Measurements from ENCODE around the gene TMEM256. TPM values are rescaled to one million over a fixed set of nuclear protein-coding genes. Genes with fewer than 3 reads are reported as not detected.

TMEM256 gene
- total and polyA plus RNA-seq, 2 of the 8 experiments (the other 6 are each of a cell fraction or from before 2014, with no cell fraction given) = 97.0 to 350 TPM

GRCh38 chr17:7439462-7440112, 35.7 kb upstream of the TMEM256 start, which contains the start of gene FGF11:
FGF11 (plus strand) TSS chr17:7439512; CDS start chr17:7439621, 109 bp downstream.
- H2BK5ac ChIP-seq (ENCODE audit: low read depth, low read length) = peak within 1 kb of the TSS; percentile 90
- FAIRE-seq (no peak), DNase-seq (ENCODE audit: low read depth in 1 of 2, low spot score in 2 of 2) (no peak)
- no peak within 1 kb of the TSS for H2BK15ac ChIP-seq (ENCODE audit: low read length)
- H3K27me3 ChIP-seq (replicated peaks in 1 of 4; ENCODE audit: control insufficient read depth in 3 of 4, extremely low read depth in 1 of 4, insufficient read depth in 3 of 4, low read length in 3 of 4) = peaks cover 2 to 19% (median 13%) of the 10 kb centered on the region in 4 experiments; a peak in 6 of 7 replicates
- H2BK20ac ChIP-seq (ENCODE audit: low read length) = peak within 1 kb of the TSS; percentile 9; the same call in 1 of the 2 replicates
- ChIA-PET CTCF (ENCODE audit: partially characterized antibody) (interaction anchor here (1.1 to 1.9 kb wide), 6 partner anchors 9 to 79 kb away, joined by 3 to 5 read pairs (median 3); partner anchors contain the start of gene TMEM256), POLR2A (ENCODE audit: partially characterized antibody) (interaction anchor here (0.5 to 15.5 kb wide), 20 partner anchors 9 to 205 kb away, joined by 3 to 339 read pairs (median 4); partner anchors contain the start of genes ACAP1, DVL2, NLGN2 and POLR2A)
- H3K27ac ChIP-seq (ENCODE audit: low read depth, low read length) = peak within 1 kb of the TSS; percentile 98
- H3K4ac ChIP-seq (replicated peaks; ENCODE audit: insufficient read length, low read depth, low read length) = peak within 1 kb of the TSS; percentile 58
- peaks cover 2 to 33% (median 16%) of the 10 kb centered on the region in 4 experiments for H3K4me1 ChIP-seq (replicated peaks in 1 of 4; ENCODE audit: control insufficient read depth in 3 of 4, insufficient read depth in 4 of 4, low read length in 3 of 4)
- H3K79me2 ChIP-seq (ENCODE audit: control insufficient read depth in 1 of 2, insufficient read depth in 2 of 2, low read length in 2 of 2) = no peaks in the 10 kb centered on the region
- peaks cover 31% of the 10 kb centered on the region for H3K23me2 ChIP-seq (ENCODE audit: low read depth, low read length)
- H2BK12ac ChIP-seq (ENCODE audit: low read depth, low read length) = peak within 1 kb of the TSS; percentile 80; the same call in 1 of the 2 replicates
- peak within 1 kb of the TSS; percentile 50 to 95 (median 92); a peak in 6 of 7 replicates for H3K9ac ChIP-seq (replicated peaks in 1 of 4; ENCODE audit: extremely low read depth in 1 of 4, low read depth in 3 of 4, low read length in 3 of 4)
- no peaks in the 10 kb centered on the region for H3K79me1 ChIP-seq (ENCODE audit: low read depth, low read length)
- no peak within 1 kb of the TSS for H3K23ac ChIP-seq (ENCODE audit: insufficient read length)
- H2AK5ac ChIP-seq (ENCODE audit: low read depth, low read length) = no peak within 1 kb of the TSS
- H3K9me3 ChIP-seq (ENCODE audit: insufficient read depth in 2 of 2, low read depth in 1 of 2, low read length in 1 of 2) = no peaks in the 10 kb centered on the region
- no peak within 1 kb of the TSS for H4K8ac ChIP-seq (ENCODE audit: extremely low read depth, insufficient read depth, low read length)
- H2BK120ac ChIP-seq (replicated peaks; ENCODE audit: low read depth, low read length) = peak within 1 kb of the TSS; percentile 57
- H3K14ac ChIP-seq (ENCODE audit: insufficient read length) = no peak within 1 kb of the TSS
- no peaks in the 10 kb centered on the region for H4K20me1 ChIP-seq (replicated peaks in 1 of 2; ENCODE audit: control insufficient read depth in 1 of 2, insufficient read depth in 2 of 2, low read length in 2 of 2)
- no peak within 1 kb of the TSS for H2AFZ ChIP-seq (ENCODE audit: low read length)
- H3K56ac ChIP-seq (replicated peaks; ENCODE audit: insufficient read length, low read depth, low read length) = peak within 1 kb of the TSS; percentile 77
- H3K4me2 ChIP-seq (ENCODE audit: insufficient read depth in 1 of 2, low read depth in 2 of 2, low read length in 2 of 2) = peak within 1 kb of the TSS; percentile 91
- WGBS, 2 experiments (ENCODE audit: extremely low coverage in 1 of 2, insufficient coverage in 1 of 2, insufficient read length in 1 of 2, insufficient replicate concordance in 2 of 2, low coverage in 1 of 2, low lambda C conversion rate in 2 of 2, missing lambda C conversion rate in 1 of 2) = 3% methylated on average over 15 of the region's 50 CpGs; no CpG with 5 or more reads in 1 of the 2 experiments
- peak within 1 kb of the TSS; percentile 94 for H4K91ac ChIP-seq (replicated peaks; ENCODE audit: insufficient read length, low read length)
- peak within 1 kb of the TSS; percentile 50 to 83 (median 67) for H3K4me3 ChIP-seq (ENCODE audit: extremely low read depth in 1 of 4, insufficient read depth in 2 of 4, low read depth in 3 of 4, low read length in 4 of 4)
- peak within 1 kb of the TSS; percentile 95 for H4K5ac ChIP-seq (ENCODE audit: insufficient read length, low read depth, low read length)
- peak within 1 kb of the TSS; percentile 100 for H3K18ac ChIP-seq (ENCODE audit: extremely low read depth, low read length)
- no peaks in the 10 kb centered on the region for H3K36me3 ChIP-seq (ENCODE audit: control insufficient read depth in 2 of 4, insufficient read depth in 4 of 4, low read length in 3 of 4)

Data from H1 (cell line).